Measurements from ENCODE around the gene CRTC3. TPM values are rescaled to one million over a fixed set of nuclear protein-coding genes. Genes with fewer than 3 reads are reported as not detected.
A peak's percentile ranks its signal among the peaks of the same experiment; 100 is the strongest.

The CRTC3 gene
- polyA plus RNA-seq, 6 donors from 2014 or later = 14.2 to 47.8 (median 26.9) TPM

GRCh38 chr15:90674476-90674875 lies 144.8 kb downstream of the CRTC3 start:
- ATAC-seq (ENCODE audit: low read depth in 2 of 2) (no peak), DNase-seq (no peak)
- Mint-ChIP-seq H3K9me3 (no peaks in the 10 kb centered on the region), H3K36me3 (no peaks in the 10 kb centered on the region), H3K4me3 (no peak overlapping the region), H3K27ac (no peak overlapping the region), H3K4me1 (peaks cover 8 to 24% (median 17%) of the 10 kb centered on the region in 3 donors), H3K27me3 (peaks cover 0 to 8% (median 6%) of the 10 kb centered on the region in 3 donors)

GRCh38 chr15:90675464-90675863 lies 145.7 kb downstream of the CRTC3 start:
- DNase-seq (no peak), ATAC-seq (ENCODE audit: low read depth in 2 of 2) (no peak)
- H3K9me3 Mint-ChIP-seq = no peaks in the 10 kb centered on the region
- H3K27ac Mint-ChIP-seq = no peak overlapping the region
- H3K4me3 Mint-ChIP-seq = no peak overlapping the region
- H3K27me3 Mint-ChIP-seq = peaks cover 0 to 8% (median 6%) of the 10 kb centered on the region in 3 donors
- peaks cover 8 to 24% (median 17%) of the 10 kb centered on the region in 3 donors for H3K4me1 Mint-ChIP-seq
- no peaks in the 10 kb centered on the region for H3K36me3 Mint-ChIP-seq

GRCh38 chr15:90677807-90678790 lies 148.4 kb downstream of the CRTC3 start:
- Mint-ChIP-seq H3K9me3 (no peaks in the 10 kb centered on the region), H3K4me3 (peak overlapping the region in 3 of 8 donors; percentile 37 to 71 (median 68)), H3K27me3 (peaks cover 6 to 16% (median 7%) of the 10 kb centered on the region in 3 donors), H3K36me3 (no peaks in the 10 kb centered on the region), H3K4me1 (peaks cover 8 to 21% (median 17%) of the 10 kb centered on the region in 3 donors), H3K27ac (peak overlapping the region in 2 of 6 donors; percentile 72 to 79)
- no peak for DNase-seq
- ATAC-seq (ENCODE audit: low read depth in 2 of 2) = peak; percentile 47 to 55

GRCh38 chr15:90679959-90680358 lies 150.2 kb downstream of the CRTC3 start:
- ATAC-seq (ENCODE audit: low read depth in 2 of 2) (no peak), DNase-seq (no peak)
- no peak overlapping the region for H3K27ac Mint-ChIP-seq
- no peaks in the 10 kb centered on the region for H3K36me3 Mint-ChIP-seq
- no peaks in the 10 kb centered on the region for H3K9me3 Mint-ChIP-seq
- H3K27me3 Mint-ChIP-seq = peaks cover 7 to 22% (median 19%) of the 10 kb centered on the region in 3 donors
- H3K4me3 Mint-ChIP-seq = no peak overlapping the region
- peaks cover 17 to 28% (median 17%) of the 10 kb centered on the region in 3 donors for H3K4me1 Mint-ChIP-seq

- Mint-ChIP-seq H3K4me1 (peaks cover 20 to 32% (median 20%) of the 10 kb centered on the region in 3 donors), H3K36me3 (no peaks in the 10 kb centered on the region), H3K27ac (no peak overlapping the region), H3K27me3 (peaks cover 4 to 22% (median 19%) of the 10 kb centered on the region in 3 donors), H3K9me3 (no peaks in the 10 kb centered on the region), H3K4me3 (no peak overlapping the region)
- no peak for DNase-seq
- ATAC-seq (ENCODE audit: low read depth in 2 of 2) = no peak
Observed at GRCh38 chr15:90680371-90680935, 150.7 kb downstream of the CRTC3 start.

- no peak overlapping the region for H3K27ac Mint-ChIP-seq
Observed at GRCh38 chr15:90681056-90681455, 151.3 kb downstream of the CRTC3 start.

GRCh38 chr15:90681480-90681879 lies 151.8 kb downstream of the CRTC3 start:
- Mint-ChIP-seq H3K27me3 (peaks cover 3 to 22% (median 19%) of the 10 kb centered on the region in 3 donors), H3K4me1 (peaks cover 28 to 42% (median 29%) of the 10 kb centered on the region in 3 donors), H3K36me3 (no peaks in the 10 kb centered on the region), H3K27ac (no peak overlapping the region), H3K4me3 (no peak overlapping the region), H3K9me3 (no peaks in the 10 kb centered on the region)
- ATAC-seq (ENCODE audit: low read depth in 2 of 2) (no peak), DNase-seq (no peak)

More at GRCh38 chr15:90681056-90681455, 151.3 kb downstream of the CRTC3 start:
- Mint-ChIP-seq H3K4me3 (no peak overlapping the region), H3K9me3 (no peaks in the 10 kb centered on the region), H3K36me3 (no peaks in the 10 kb centered on the region), H3K4me1 (peaks cover 24 to 38% (median 24%) of the 10 kb centered on the region in 3 donors), H3K27me3 (peaks cover 3 to 22% (median 19%) of the 10 kb centered on the region in 3 donors)
- DNase-seq (no peak), ATAC-seq (ENCODE audit: low read depth in 2 of 2) (no peak)

GRCh38 chr15:90683371-90683770 lies 153.6 kb downstream of the CRTC3 start:
- H3K36me3 Mint-ChIP-seq = no peaks in the 10 kb centered on the region
- ATAC-seq (ENCODE audit: low read depth in 2 of 2) = no peak
- peaks cover 3 to 22% (median 19%) of the 10 kb centered on the region in 3 donors for H3K27me3 Mint-ChIP-seq
- no peak overlapping the region for H3K4me3 Mint-ChIP-seq
- DNase-seq = no peak
- H3K27ac Mint-ChIP-seq = no peak overlapping the region
- peaks cover 29 to 38% (median 31%) of the 10 kb centered on the region in 3 donors for H3K4me1 Mint-ChIP-seq
- peaks cover 0 to 3% (median 0%) of the 10 kb centered on the region in 7 donors for H3K9me3 Mint-ChIP-seq

GRCh38 chr15:90683876-90684275 lies 154.2 kb downstream of the CRTC3 start:
- DNase-seq (no peak), ATAC-seq (ENCODE audit: low read depth in 2 of 2) (no peak)
- peaks cover 0 to 4% (median 0%) of the 10 kb centered on the region in 7 donors for H3K9me3 Mint-ChIP-seq
- H3K27ac Mint-ChIP-seq = peak overlapping the region in 2 of 6 donors; percentile 3 to 73
- no peak overlapping the region for H3K4me3 Mint-ChIP-seq
- peaks cover 3 to 22% (median 19%) of the 10 kb centered on the region in 3 donors for H3K27me3 Mint-ChIP-seq
- H3K4me1 Mint-ChIP-seq = peaks cover 27 to 33% (median 29%) of the 10 kb centered on the region in 3 donors
- H3K36me3 Mint-ChIP-seq = no peaks in the 10 kb centered on the region

GRCh38 chr15:90684281-90684680 lies 154.6 kb downstream of the CRTC3 start:
- Mint-ChIP-seq H3K9me3 (peaks cover 0 to 4% (median 1%) of the 10 kb centered on the region in 7 donors), H3K4me1 (peaks cover 23 to 29% (median 29%) of the 10 kb centered on the region in 3 donors), H3K36me3 (no peaks in the 10 kb centered on the region), H3K4me3 (no peak overlapping the region), H3K27me3 (peaks cover 3 to 22% (median 19%) of the 10 kb centered on the region in 3 donors), H3K27ac (peak overlapping the region in 1 of 6 donors; percentile 73)
- ATAC-seq (ENCODE audit: low read depth in 2 of 2) = no peak
- DNase-seq = no peak

GRCh38 chr15:90685591-90686434 lies 156.1 kb downstream of the CRTC3 start:
- peak; percentile 64 to 80 for ATAC-seq (ENCODE audit: low read depth in 2 of 2)
- Mint-ChIP-seq H3K9me3 (peaks cover 0 to 7% (median 4%) of the 10 kb centered on the region in 7 donors), H3K27ac (peak overlapping the region in 2 of 6 donors; percentile 30 to 74)

GRCh38 chr15:90686435-90687218 lies 156.9 kb downstream of the CRTC3 start:
- Mint-ChIP-seq H3K4me3 (peak overlapping the region in 1 of 8 donors; percentile 26), H3K36me3 (no peaks in the 10 kb centered on the region), H3K9me3 (peaks cover 0 to 7% (median 4%) of the 10 kb centered on the region in 7 donors)

More at GRCh38 chr15:90685591-90686434, 156.1 kb downstream of the CRTC3 start:
- peak; percentile 21 for DNase-seq
- peak overlapping the region in 3 of 8 donors; percentile 26 to 62 (median 57) for H3K4me3 Mint-ChIP-seq
- H3K27me3 Mint-ChIP-seq = peaks cover 3 to 22% (median 19%) of the 10 kb centered on the region in 3 donors
- peaks cover 21 to 29% (median 28%) of the 10 kb centered on the region in 3 donors for H3K4me1 Mint-ChIP-seq
- H3K36me3 Mint-ChIP-seq = no peaks in the 10 kb centered on the region

More at GRCh38 chr15:90686435-90687218, 156.9 kb downstream of the CRTC3 start:
- ATAC-seq (ENCODE audit: low read depth in 2 of 2) (peak; percentile 78), DNase-seq (peak; percentile 14)
- Mint-ChIP-seq H3K27me3 (peaks cover 2 to 19% (median 18%) of the 10 kb centered on the region in 3 donors), H3K4me1 (peaks cover 21 to 29% (median 28%) of the 10 kb centered on the region in 3 donors), H3K27ac (peak overlapping the region in 1 of 6 donors; percentile 29)
